Measurements from ENCODE around the gene CALHM3.

DNA sequence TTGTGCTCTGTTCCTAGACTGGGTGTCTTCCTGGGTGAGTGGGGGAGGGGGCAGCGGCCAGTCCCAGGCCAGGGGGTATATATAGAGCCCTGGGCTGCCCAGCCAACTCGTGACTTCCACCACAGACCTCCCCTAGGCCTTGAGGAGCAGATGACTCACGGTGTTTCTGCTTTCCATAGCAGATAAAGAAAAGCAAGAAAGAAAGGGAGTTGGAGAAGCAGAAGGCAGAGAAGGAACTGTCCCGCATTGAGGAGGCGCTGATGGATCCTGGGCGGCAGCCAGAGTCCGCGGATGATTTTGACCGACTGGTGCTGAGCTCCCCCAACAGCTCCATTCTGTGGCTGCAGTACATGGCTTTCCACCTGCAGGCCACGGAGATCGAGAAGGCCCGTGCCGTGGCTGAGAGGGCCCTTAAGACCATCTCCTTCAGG is 37.0 kb downstream of the CALHM3 start:
- TF ChIP-seq POLR2A (IDR thresholded peaks at IDR 0.05) = no peak
- TF ChIP-seq, protein P1, sequence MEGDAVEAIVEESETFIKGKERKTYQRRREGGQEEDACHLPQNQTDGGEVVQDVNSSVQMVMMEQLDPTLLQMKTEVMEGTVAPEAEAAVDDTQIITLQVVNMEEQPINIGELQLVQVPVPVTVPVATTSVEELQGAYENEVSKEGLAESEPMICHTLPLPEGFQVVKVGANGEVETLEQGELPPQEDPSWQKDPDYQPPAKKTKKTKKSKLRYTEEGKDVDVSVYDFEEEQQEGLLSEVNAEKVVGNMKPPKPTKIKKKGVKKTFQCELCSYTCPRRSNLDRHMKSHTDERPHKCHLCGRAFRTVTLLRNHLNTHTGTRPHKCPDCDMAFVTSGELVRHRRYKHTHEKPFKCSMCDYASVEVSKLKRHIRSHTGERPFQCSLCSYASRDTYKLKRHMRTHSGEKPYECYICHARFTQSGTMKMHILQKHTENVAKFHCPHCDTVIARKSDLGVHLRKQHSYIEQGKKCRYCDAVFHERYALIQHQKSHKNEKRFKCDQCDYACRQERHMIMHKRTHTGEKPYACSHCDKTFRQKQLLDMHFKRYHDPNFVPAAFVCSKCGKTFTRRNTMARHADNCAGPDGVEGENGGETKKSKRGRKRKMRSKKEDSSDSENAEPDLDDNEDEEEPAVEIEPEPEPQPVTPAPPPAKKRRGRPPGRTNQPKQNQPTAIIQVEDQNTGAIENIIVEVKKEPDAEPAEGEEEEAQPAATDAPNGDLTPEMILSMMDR (IDR thresholded peaks at IDR 0.05) = no peak
